Spleen (tissue), 11 donors: ENCODE results near the gene VEGFB. TPM values are rescaled to one million over a fixed set of nuclear protein-coding genes. Genes with fewer than 3 reads are reported as not detected.

Source experiments
- DNase-seq: peaks from one replicate; pipeline ENCODE4 v3.0.0-alpha.2; 2020
- H3K27ac ChIP-seq, 8 donors: fragments of 200-600 bp; sonication (generic) in 7 of 8; 1 replicate in 4 of 8; 2 replicates in 4 of 8; pipeline versions ENCODE4 v1.5.0 to v1.8.0; 2016 to 2021; ENCODE audit warnings: inconsistent platforms in 4 of 8, mild to moderate bottlenecking in 4 of 8, moderate library complexity in 1 of 8
- H3K27me3 ChIP-seq, 7 donors: fragments of 200-600 bp; sonication (generic) in 6 of 7; replicated peaks in 1 of 7; 1 replicate in 4 of 7; 2 replicates in 3 of 7; pipeline versions ENCODE4 v1.5.0 to v1.8.0; 2016 to 2021; ENCODE audit warnings: inconsistent platforms in 3 of 7, mild to moderate bottlenecking in 1 of 7
- H3K36me3 ChIP-seq, 6 donors: fragments of 200-600 bp; sonication (generic) in 5 of 6; 1 replicate in 4 of 6; 2 replicates in 2 of 6; pipeline versions ENCODE4 v1.5.0 to v1.8.0; 2016 to 2021; ENCODE audit warnings: inconsistent platforms in 2 of 6
- H3K4me1 ChIP-seq, 6 donors: fragments of 200-600 bp; sonication (generic) in 5 of 6; 1 replicate in 3 of 6; 2 replicates in 3 of 6; pipeline versions ENCODE4 v1.5.0 to v1.8.0; 2016 to 2021; ENCODE audit warnings: inconsistent platforms in 3 of 6
- H3K4me3 ChIP-seq, 8 donors: fragments of 200-600 bp; sonication (generic) in 7 of 8; 1 replicate in 4 of 8; 2 replicates in 4 of 8; pipeline versions ENCODE4 v1.5.0 to v1.8.0; 2016 to 2021; ENCODE audit warnings: inconsistent platforms in 4 of 8, mild to moderate bottlenecking in 4 of 8, moderate library complexity in 2 of 8
- H3K9me3 ChIP-seq, 8 donors: fragments of 200-600 bp; sonication (generic) in 7 of 8; 1 replicate in 4 of 8; 2 replicates in 4 of 8; pipeline versions ENCODE4 v1.5.0 to v1.8.0; 2016 to 2021; ENCODE audit warnings: inconsistent platforms in 4 of 8
- CTCF ChIP-seq, 11 experiments: fragments of 200-600 bp in 7 of 11; fragments of 450-650 bp in 4 of 11; sonication (generic) in 4 of 11; IDR thresholded peaks in 8 of 11; conservative IDR thresholded peaks in 3 of 11; 1 replicate in 7 of 11; 2 replicates in 4 of 11; pipeline versions ENCODE4 v1.4.0 to v1.8.0; 2016 to 2021; ENCODE audit warnings: antibody characterized with exemption in 11 of 11, inconsistent platforms in 4 of 11, mild to moderate bottlenecking in 1 of 11
- POLR2A ChIP-seq, 3 donors: fragments of 450-650 bp; IDR thresholded peaks; one replicate each; pipeline ENCODE4 v1.5.1; 2017; ENCODE audit warnings: antibody characterized with exemption in 3 of 3, mild to moderate bottlenecking in 1 of 3
- POLR2AphosphoS5 ChIP-seq, 3 donors: sonication (generic); formaldehyde crosslinking; IDR thresholded peaks; one replicate each; pipeline ENCODE4 v1.5.1; 2017; ENCODE audit warnings: antibody characterized with exemption in 3 of 3
- WGBS, 5 donors: extraction: QIAGEN DNeasy Blood & Tissue Kit in 3 of 5; methylation state at CpG; one replicate each; pipeline versions ENCODE4 v1.1.5 to v1.1.7; 2013 to 2018; 5-methylcytosine and 5-hydroxymethylcytosine counted together
- intact Hi-C: fragments of 100-400 bp; cut with DNase I; formaldehyde crosslinking; loops from one replicate; pipeline ENCODE4 v1.15.0; 2023; ENCODE audit warnings: low total_unique reads
- polyA plus RNA-seq, 3 donors: library from polyadenylated mRNA; stranded (reverse); fragments of 200-250 nt; gene quantifications; one replicate each; pipeline ENCODE4 v1.2.1, GENCODE V29; 2013
- total RNA-seq, 7 donors: library from RNA; depleted of rRNA in 3 of 7; stranded (reverse); fragments of >200 nt in 3 of 7; fragmentation: NEBNext Ultra II Directional in 4 of 7; extraction: Animal tissue kit (Norgen Biotek cat#: 25700) in 4 of 7; gene quantifications; one replicate each; pipeline versions ENCODE4 v1.1.0 to v1.2.1, GENCODE V29; 2016 to 2021
- donor health status: healthy with polysubstance abuse.
- donor health status: DM: no; HTN: no; CAD: no; lungs with moderate emphysema.
- donor health status: DM: no; HTN: no; CAD: no.
- donor health status: Bipolar disorder and iron deficiency.
- donor health status: healthy.
- donor health status: DM: no; HTN: no; CAD: no.
- donor health status: DM: yes; HTN: yes; CAD: no.

The VEGFB gene
- total and polyA plus RNA-seq, 10 donors = 38.3 to 103 (median 84.4) TPM

GRCh38 chr11:64230171-64230984 lies 4.0 kb upstream of the VEGFB start, which contains the start of gene DNAJC4:
DNAJC4 (plus strand) TSS chr11:64230548; CDS start chr11:64230855, 307 bp downstream.
- no peaks in the 10 kb centered on the region for H3K9me3 ChIP-seq
- WGBS, 5 donors = 0 to 1% (median 1%) methylated on average over 59 to 62 of the region's 62 CpGs
- H3K4me1 ChIP-seq = peaks cover 51 to 93% (median 78%) of the 10 kb centered on the region in 6 donors
- peak within 1 kb of the TSS; percentile 45 to 87 (median 67) for H3K4me3 ChIP-seq
- peak within 1 kb of the TSS; percentile 78 to 98 (median 96) for H3K27ac ChIP-seq
- TF ChIP-seq CTCF (IDR thresholded peaks at IDR 0.05 in 8 of 11, conservative IDR thresholded peaks at IDR 0.05 in 3 of 11) (peak in 1 of 11 experiments; percentile 20), POLR2A (IDR thresholded peaks at IDR 0.05) (peak in 1 of 3 donors; percentile 19), POLR2AphosphoS5 (IDR thresholded peaks at IDR 0.05) (peak; percentile 86 to 89 (median 86))
- peak; percentile 97 for DNase-seq
- H3K27me3 ChIP-seq = no peaks in the 10 kb centered on the region
- peaks cover 0 to 6% (median 0%) of the 10 kb centered on the region in 6 donors for H3K36me3 ChIP-seq
- intact Hi-C loops = no loop called here

DNA sequence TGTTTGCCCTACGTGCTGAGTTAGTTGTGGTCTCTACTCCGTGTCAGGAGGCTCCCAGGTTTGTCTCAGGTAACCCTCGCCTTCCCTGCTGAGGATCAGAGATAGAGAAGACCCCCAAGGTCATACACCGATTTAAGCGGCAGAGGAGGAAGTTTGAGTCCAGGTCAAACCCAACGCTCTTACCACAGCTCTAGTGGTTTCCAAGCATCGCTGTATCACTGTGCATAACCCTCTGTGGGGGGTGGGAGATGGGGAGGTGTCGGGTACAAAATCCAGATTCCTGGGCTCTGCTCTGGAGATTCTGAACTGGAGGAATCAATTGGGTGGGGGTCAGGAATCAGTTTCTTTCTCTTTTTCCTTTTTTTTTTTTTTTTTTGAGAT lies 3.4 kb upstream of the VEGFB start:
- Histone ChIP-seq H3K36me3 (peaks cover 0 to 9% (median 0%) of the 10 kb centered on the region in 6 donors), H3K27me3 (no peaks in the 10 kb centered on the region), H3K27ac (peak overlapping the region; percentile 78 to 98 (median 96)), H3K9me3 (no peaks in the 10 kb centered on the region), H3K4me3 (peak overlapping the region; percentile 45 to 87 (median 67)), H3K4me1 (peaks cover 53 to 93% (median 80%) of the 10 kb centered on the region in 6 donors)
- no peak for DNase-seq
- WGBS, 5 donors = 2 to 6% (median 3%) methylated on average over 7 to 8 of the region's 8 CpGs
- TF ChIP-seq POLR2A (IDR thresholded peaks at IDR 0.05) (no peak), POLR2AphosphoS5 (IDR thresholded peaks at IDR 0.05) (no peak), CTCF (IDR thresholded peaks at IDR 0.05 in 8 of 11, conservative IDR thresholded peaks at IDR 0.05 in 3 of 11) (no peak)
- intact Hi-C loops = no loop called here

DNA sequence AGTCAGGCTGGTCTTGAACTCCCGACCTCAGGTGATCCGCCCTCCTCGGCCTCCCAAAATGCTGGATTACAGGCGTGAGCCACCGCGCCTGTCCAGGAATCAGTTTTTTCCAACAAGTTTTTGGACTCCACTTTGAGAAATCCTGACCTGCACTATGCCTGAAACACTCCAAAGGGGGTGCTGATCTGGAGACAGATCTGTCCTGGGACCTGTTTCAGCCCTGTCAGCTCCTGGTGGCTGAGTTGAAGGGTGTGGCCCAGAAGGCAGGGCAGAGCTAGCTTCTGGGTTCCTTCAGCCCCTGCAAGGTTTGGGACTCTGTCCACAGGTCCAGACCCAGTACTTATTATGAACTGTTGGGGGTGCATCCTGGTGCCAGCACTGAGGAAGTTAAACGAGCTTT lies 2.8 kb upstream of the VEGFB start:
- intact Hi-C loops = no loop called here
- peak overlapping the region in 3 of 8 donors; percentile 65 to 87 (median 75) for H3K4me3 ChIP-seq
- H3K27ac ChIP-seq = peak overlapping the region in 6 of 8 donors; percentile 15 to 98 (median 95)
- H3K36me3 ChIP-seq = peaks cover 0 to 14% (median 0%) of the 10 kb centered on the region in 6 donors
- H3K4me1 ChIP-seq = peaks cover 53 to 94% (median 82%) of the 10 kb centered on the region in 6 donors
- H3K9me3 ChIP-seq = no peaks in the 10 kb centered on the region
- no peak for DNase-seq
- no peaks in the 10 kb centered on the region for H3K27me3 ChIP-seq
- TF ChIP-seq POLR2AphosphoS5 (IDR thresholded peaks at IDR 0.05) = no peak
- no peak for TF ChIP-seq POLR2A (IDR thresholded peaks at IDR 0.05)
- TF ChIP-seq CTCF (IDR thresholded peaks at IDR 0.05 in 8 of 11, conservative IDR thresholded peaks at IDR 0.05 in 3 of 11) = no peak
- 79 to 92% (median 87%) methylated on average over 6 to 7 of the region's 7 CpGs for WGBS, 5 donors
